Lower leg skin (tissue), 4 donors: ENCODE data around the gene DNAH9. TPM values are rescaled to one million over a fixed set of nuclear protein-coding genes. Genes with fewer than 3 reads are reported as not detected.
A peak's percentile ranks its signal among the peaks of the same experiment; 100 is the strongest.

ENCODE experiments used
- DNase-seq, 2 donors: peaks; one replicate each; pipeline ENCODE4 v3.0.0-alpha.2; 2019; ENCODE audit warnings: low spot score in 2 of 2
- H3K4me3 ChIP-seq: fragments of 200-600 bp; sonication (generic); 2 replicates; pipeline ENCODE4 v1.5.1; 2017; ENCODE audit warnings: mild to moderate bottlenecking, low read depth; ENCODE audit not compliant: poor library complexity, severe bottlenecking
- CTCF ChIP-seq, 3 donors: fragments of 450-650 bp; IDR thresholded peaks; one replicate each; pipeline ENCODE4 v1.5.1; 2016; ENCODE audit warnings: antibody characterized with exemption in 3 of 3, mild to moderate bottlenecking in 3 of 3, moderate library complexity in 2 of 3
- POLR2A ChIP-seq, 2 donors: fragments of 450-650 bp; IDR thresholded peaks; one replicate each; pipeline ENCODE4 v1.6.1; 2016 to 2017; ENCODE audit warnings: antibody characterized with exemption in 2 of 2, mild to moderate bottlenecking in 1 of 2, moderate library complexity in 1 of 2
- WGBS, 2 donors: methylation state at CpG; one replicate each; pipeline ENCODE4 v1.1.5; 2018; 5-methylcytosine and 5-hydroxymethylcytosine counted together
- intact Hi-C: fragments of 100-400 bp; cut with DNase I; formaldehyde crosslinking; loops from one replicate; pipeline ENCODE4 v1.15.0; 2023; ENCODE audit warnings: low total_unique reads
- total RNA-seq, 4 donors: library from RNA; depleted of rRNA; stranded (reverse); fragments of >200 nt; gene quantifications; one replicate each; pipeline ENCODE4 v1.1.0, GENCODE V29; 2016

DNAH9 gene
- total RNA-seq, 4 donors from 2014 or later, result 1.9 to 2.6 (median 2.3) TPM

GRCh38 chr17:11627301-11627940, 29.2 kb downstream of the DNAH9 start:
- intact Hi-C loops, result no loop called here
- H3K4me3 ChIP-seq, result no peak overlapping the region
- TF ChIP-seq POLR2A (IDR thresholded peaks at IDR 0.05) (no peak), CTCF (IDR thresholded peaks at IDR 0.05) (no peak)
- WGBS, 2 donors, result 63 to 73% methylated on average over 7 of the region's 7 CpGs
- DNase-seq, result peak in 1 of 2 donors; percentile 46

- WGBS, 2 donors, result 39 to 49% methylated on average over 10 of the region's 10 CpGs
- TF ChIP-seq POLR2A (IDR thresholded peaks at IDR 0.05) (no peak), CTCF (IDR thresholded peaks at IDR 0.05) (no peak)
- no peak overlapping the region for H3K4me3 ChIP-seq
- intact Hi-C loops, result no loop called here
- DNase-seq, result peak in 1 of 2 donors; percentile 53
These were observed 30.1 kb downstream of the DNAH9 start for GRCh38 chr17:11628374-11628773.

- H3K4me3 ChIP-seq, result no peak overlapping the region
- intact Hi-C loops, result no loop called here
- peak in 1 of 2 donors; percentile 15 for DNase-seq
- TF ChIP-seq POLR2A (IDR thresholded peaks at IDR 0.05), result no peak
- no peak for TF ChIP-seq CTCF (IDR thresholded peaks at IDR 0.05)
- 81 to 90% methylated on average over 3 of the region's 3 CpGs for WGBS, 2 donors
These were observed 30.6 kb downstream of the DNAH9 start for GRCh38 chr17:11628831-11629230.

GRCh38 chr17:11636771-11637170, 38.5 kb downstream of the DNAH9 start:
- DNase-seq, result peak in 1 of 2 donors; percentile 76
- no peak for TF ChIP-seq POLR2A (IDR thresholded peaks at IDR 0.05)
- TF ChIP-seq CTCF (IDR thresholded peaks at IDR 0.05), result no peak
- 91 to 94% methylated on average over 5 of the region's 5 CpGs for WGBS, 2 donors
- no peak overlapping the region for H3K4me3 ChIP-seq
- intact Hi-C loops, result loop anchor here (10.0 kb wide), 1 partner anchor 58 kb away; no protein-coding TSS in a partner anchor

- no peak overlapping the region for H3K4me3 ChIP-seq
- intact Hi-C loops, result loop anchor here (10.0 kb wide), 1 partner anchor 57 kb away; no protein-coding TSS in a partner anchor
- no peak for TF ChIP-seq CTCF (IDR thresholded peaks at IDR 0.05)
- no peak for TF ChIP-seq POLR2A (IDR thresholded peaks at IDR 0.05)
- DNase-seq, result peak in 1 of 2 donors; percentile 15
- WGBS, 2 donors, result 81 to 83% methylated on average over 6 of the region's 6 CpGs
These were observed 39.5 kb downstream of the DNAH9 start for GRCh38 chr17:11637796-11638195.
